B cell (primary cell): ENCODE measurements around the gene OLFM2. TPM values are rescaled to one million over a fixed set of nuclear protein-coding genes. Genes with fewer than 3 reads are reported as not detected.

Experiments used
- ATAC-seq: fragments of 200-7000 bp; cut with Tn5 transposase; one replicate; pipeline ENCODE4 v1.10.0; 2021; ENCODE audit warnings: low read depth, mild to moderate bottlenecking, moderate number of reproducible peaks, moderate library complexity
- CTCF ChIA-PET: fragments of 350-600 bp; sonication (Branson Sonifier 250); formaldehyde crosslinking; loops from one replicate; lab custom pipeline; 2021; ENCODE audit warnings: antibody characterized with exemption, inconsistent platforms; lab: Charles Lee
- POLR2A ChIA-PET: fragments of 350-600 bp; sonication (Branson Sonifier 250); formaldehyde crosslinking; loops from one replicate; lab custom pipeline; 2021; ENCODE audit warnings: antibody characterized with exemption; lab: Charles Lee
- DNase-seq: peaks from one replicate; pipeline ENCODE4 v3.0.0; 2013
- H2AFZ ChIP-seq: 2 replicates; pipeline ENCODE4 v1.6.1; 2012; ENCODE audit warnings: mild to moderate bottlenecking, low read depth, low read length; ENCODE audit not compliant: insufficient read depth, poor library complexity, severe bottlenecking
- H3K27ac ChIP-seq, 2 donors: 1 replicate in 1 of 2; 2 replicates in 1 of 2; pipeline ENCODE4 v1.5.1; 2012 to 2013; ENCODE audit warnings: low read length in 2 of 2, mild to moderate bottlenecking in 2 of 2, moderate library complexity in 1 of 2
- H3K27me3 ChIP-seq, 4 experiments: fragments of 200-600 bp in 1 of 4; sonication (generic) in 1 of 4; replicated peaks in 1 of 4; 1 replicate in 2 of 4; 2 replicates in 2 of 4; pipeline versions ENCODE4 v1.6.1 to v1.7.0; 2013 to 2016; ENCODE audit warnings: low read length in 3 of 4, mild to moderate bottlenecking in 2 of 4, mixed read lengths in 1 of 4, moderate library complexity in 1 of 4; ENCODE audit not compliant: insufficient read depth in 4 of 4, control insufficient read depth in 3 of 4; ENCODE audit errors: control extremely low read depth in 1 of 4
- H3K36me3 ChIP-seq, 2 experiments: replicated peaks in 1 of 2; 1 replicate in 1 of 2; 2 replicates in 1 of 2; pipeline versions ENCODE4 v1.6.1 to v1.7.1; 2013; ENCODE audit warnings: low read length in 1 of 2; ENCODE audit not compliant: insufficient read depth in 2 of 2, control insufficient read depth in 1 of 2; ENCODE audit errors: control extremely low read depth in 1 of 2, extremely low read depth in 1 of 2
- H3K4me1 ChIP-seq, 2 donors: fragments of 200-600 bp in 1 of 2; sonication (generic) in 1 of 2; 1 replicate in 1 of 2; 2 replicates in 1 of 2; pipeline versions ENCODE4 v1.5.1 to v1.6.1; 2013 to 2017; ENCODE audit warnings: low read length in 2 of 2; ENCODE audit not compliant: control insufficient read depth in 2 of 2, insufficient read depth in 2 of 2
- H3K4me2 ChIP-seq: replicated peaks from 2 replicates; pipeline ENCODE3; 2012; ENCODE audit warnings: mild to moderate bottlenecking, low read depth, low read length; ENCODE audit not compliant: poor library complexity, severe bottlenecking
- H3K4me3 ChIP-seq, 5 experiments: fragments of 200-600 bp in 1 of 5; sonication (generic) in 1 of 5; 1 replicate in 3 of 5; 2 replicates in 2 of 5; pipeline versions ENCODE4 v1.5.1 to v1.7.0; 2011 to 2016; ENCODE audit warnings: low read length in 4 of 5, mild to moderate bottlenecking in 4 of 5, low read depth in 2 of 5, control low read depth in 1 of 5, moderate library complexity in 1 of 5; ENCODE audit not compliant: insufficient read depth in 1 of 5; ENCODE audit errors: control extremely low read depth in 1 of 5, extremely low read depth in 1 of 5
- H3K79me2 ChIP-seq: fragments of 200-600 bp; sonication (generic); one replicate; pipeline ENCODE4 v1.6.0; 2016; ENCODE audit warnings: low read length; ENCODE audit not compliant: control insufficient read depth, insufficient read depth
- H3K9ac ChIP-seq: fragments of 200-600 bp; sonication (generic); 2 replicates; pipeline ENCODE4 v1.6.1; 2017; ENCODE audit warnings: mild to moderate bottlenecking, low read length, moderate library complexity
- H3K9me3 ChIP-seq, 3 donors: one replicate each; pipeline versions ENCODE4 v1.6.1 to v1.7.1; 2013; ENCODE audit warnings: low read length in 2 of 3; ENCODE audit not compliant: control insufficient read depth in 2 of 3, insufficient read depth in 1 of 3; ENCODE audit errors: control extremely low read depth in 1 of 3
- H4K20me1 ChIP-seq: 2 replicates; pipeline ENCODE4 v1.6.0; 2012; ENCODE audit warnings: mild to moderate bottlenecking, low read length; ENCODE audit not compliant: insufficient read depth, control insufficient read depth, poor library complexity, severe bottlenecking
- H3K27ac Mint-ChIP-seq: one replicate; pipeline ENCODE4 v1.8.0; 2021; ENCODE audit warnings: mixed read lengths
- H3K27me3 Mint-ChIP-seq: one replicate; pipeline ENCODE4 v1.8.0; 2021; ENCODE audit warnings: mixed read lengths
- H3K4me1 Mint-ChIP-seq: one replicate; pipeline ENCODE4 v1.8.0; 2021; ENCODE audit warnings: mixed read lengths
- H3K4me3 Mint-ChIP-seq: one replicate; pipeline ENCODE4 v1.8.0; 2021; ENCODE audit warnings: mixed read lengths
- H3K9me3 Mint-ChIP-seq: one replicate; pipeline ENCODE4 v1.8.0; 2022; ENCODE audit warnings: mixed read lengths; ENCODE audit not compliant: insufficient read depth
- CTCF ChIP-seq: fragments of 200-600 bp; IDR thresholded peaks from one replicate; pipeline ENCODE4 v1.8.0; 2022; ENCODE audit warnings: antibody characterized with exemption, mild to moderate bottlenecking
- EZH2 ChIP-seq: IDR thresholded peaks from 2 replicates; pipeline ENCODE4 v1.6.1; 2012; ENCODE audit warnings: borderline replicate concordance, low read depth, mild to moderate bottlenecking, moderate library complexity, low read length; ENCODE audit not compliant: insufficient read depth, poor library complexity, severe bottlenecking
- WGBS: methylation state at CpG from one replicate; pipeline ENCODE4 v1.1.5; 2013; ENCODE audit warnings: missing lambda C conversion rate; ENCODE audit not compliant: insufficient coverage; 5-methylcytosine and 5-hydroxymethylcytosine counted together
- intact Hi-C: fragments of 100-400 bp; cut with micrococcal nuclease; formaldehyde crosslinking; loops from one replicate; pipeline ENCODE4 v1.10.0; 2022
- polyA plus RNA-seq: library from polyadenylated mRNA; depleted of rRNA; stranded (reverse); fragments of >200 nt; gene quantifications from 2 replicates; pipeline ENCODE4 v1.2.3, GENCODE V29; 2012
- total RNA-seq, 2 donors: library from RNA; stranded (reverse); fragments of 120-200 nt in 1 of 2; gene quantifications; 1 replicate in 1 of 2; 2 replicates in 1 of 2; pipeline versions ENCODE4 v1.2.3 to v1.2.4, GENCODE V29; 2013 to 2022

The OLFM2 gene
- total and polyA plus RNA-seq, 2 donors (not counting 1 experiment from before 2014, with no cell fraction given), result 0.15 TPM; not detected in 1

DNA sequence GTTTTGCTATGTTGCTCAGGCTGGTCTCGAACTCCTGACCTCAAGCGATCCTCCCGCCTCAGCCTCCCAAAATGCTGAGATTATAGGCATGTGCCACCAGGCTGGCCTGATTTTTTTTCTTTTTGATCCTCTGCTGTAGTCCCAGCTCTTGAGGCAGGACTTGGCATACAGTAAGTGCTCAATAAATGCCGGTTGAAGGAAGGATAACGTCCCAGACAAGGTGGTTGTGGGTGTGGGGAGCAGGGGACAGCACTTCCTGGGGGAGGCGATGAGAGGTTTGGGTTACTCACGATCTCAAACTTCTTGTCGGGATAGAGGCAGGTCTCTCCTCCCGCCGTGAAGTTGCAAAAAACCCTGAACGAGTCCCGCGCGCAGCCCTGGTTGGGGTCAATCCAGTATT is 29.7 kb upstream of the OLFM2 start:
- Mint-ChIP-seq H3K9me3 (no peaks in the 10 kb centered on the region), H3K4me1 (no peaks in the 10 kb centered on the region), H3K27me3 (peaks cover 45% of the 10 kb centered on the region), H3K4me3 (no peak overlapping the region), H3K27ac (no peak overlapping the region)
- no peak overlapping the region for H3K4me3 ChIP-seq
- H3K9me3 ChIP-seq, result peaks cover 0 to 7% (median 0%) of the 10 kb centered on the region in 3 donors
- H3K9ac ChIP-seq, result no peak overlapping the region
- peaks cover 0 to 40% (median 6%) of the 10 kb centered on the region in 4 experiments for H3K27me3 ChIP-seq
- ChIA-PET CTCF (no interaction called here), POLR2A (no interaction called here)
- H4K20me1 ChIP-seq, result no peaks in the 10 kb centered on the region
- DNase-seq (no peak), ATAC-seq (no peak)
- 36% methylated on average over 12 of the region's 14 CpGs for WGBS
- no peak overlapping the region for H3K4me2 ChIP-seq
- no peak overlapping the region for H2AFZ ChIP-seq
- no peak overlapping the region for H3K27ac ChIP-seq
- H3K4me1 ChIP-seq, result no peaks in the 10 kb centered on the region
- H3K79me2 ChIP-seq, result no peaks in the 10 kb centered on the region
- TF ChIP-seq EZH2 (no peak), CTCF (no peak)
- intact Hi-C loops, result no loop called here
- no peaks in the 10 kb centered on the region for H3K36me3 ChIP-seq

DNA sequence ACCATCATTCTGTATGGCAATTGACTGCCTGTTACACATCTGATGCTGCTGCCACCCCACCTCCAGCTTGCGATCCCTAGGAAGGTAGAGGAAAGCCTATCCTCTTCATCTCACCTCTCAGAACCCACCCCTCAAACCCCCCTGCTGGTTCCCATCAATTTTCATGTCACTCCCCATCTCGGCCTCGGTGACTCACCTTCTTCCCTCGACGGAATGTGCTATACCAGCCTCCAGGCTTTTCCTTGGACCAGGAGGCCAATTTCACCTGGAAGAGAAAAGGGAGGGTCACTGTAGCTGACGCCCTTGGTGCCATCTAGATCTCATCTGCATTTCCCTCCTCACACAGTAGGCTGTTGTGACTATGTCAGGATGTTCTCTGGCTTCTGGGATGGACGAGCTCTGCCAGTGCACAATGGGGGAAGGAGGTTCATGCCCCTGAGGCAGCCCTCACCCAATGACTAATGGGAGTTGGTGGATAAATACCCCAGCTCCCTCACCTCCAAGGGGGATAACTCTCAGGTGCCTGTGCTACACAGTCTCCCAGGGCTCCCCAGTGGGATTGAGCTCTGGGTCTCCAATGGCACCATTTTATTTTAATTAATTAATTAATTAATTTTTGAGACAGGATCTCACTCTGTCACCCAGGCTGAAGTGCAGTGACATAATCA is 26.4 kb upstream of the OLFM2 start:
- H3K27ac ChIP-seq, result no peak overlapping the region
- Mint-ChIP-seq H3K4me1 (no peaks in the 10 kb centered on the region), H3K4me3 (no peak overlapping the region), H3K27ac (no peak overlapping the region), H3K27me3 (peaks cover 34% of the 10 kb centered on the region), H3K9me3 (no peaks in the 10 kb centered on the region)
- 30% methylated on average over 5 of the region's 7 CpGs for WGBS
- TF ChIP-seq CTCF, result no peak
- TF ChIP-seq EZH2, result no peak
- H3K36me3 ChIP-seq, result no peaks in the 10 kb centered on the region
- no peaks in the 10 kb centered on the region for H4K20me1 ChIP-seq
- H2AFZ ChIP-seq, result no peak overlapping the region
- no peaks in the 10 kb centered on the region for H3K4me1 ChIP-seq
- no peak overlapping the region for H3K4me2 ChIP-seq
- H3K9ac ChIP-seq, result no peak overlapping the region
- H3K79me2 ChIP-seq, result no peaks in the 10 kb centered on the region
- DNase-seq (no peak), ATAC-seq (no peak)
- peaks cover 0 to 14% (median 0%) of the 10 kb centered on the region in 3 donors for H3K9me3 ChIP-seq
- intact Hi-C loops, result no loop called here
- no peak overlapping the region for H3K4me3 ChIP-seq
- CTCF ChIA-PET, result interaction anchor here (0.5 kb wide), 1 partner anchor 137 kb away, joined by 3 read pairs; no protein-coding TSS in a partner anchor
- POLR2A ChIA-PET, result no interaction called here
- H3K27me3 ChIP-seq, result peaks cover 0 to 25% (median 6%) of the 10 kb centered on the region in 4 experiments
